Adrenal gland (tissue), 5 donors: ENCODE results near the gene FAXDC2.

ENCODE experiments used
- CTCF ChIP-seq, 6 experiments: fragments of 450-650 bp in 4 of 6; fragments of 200-600 bp in 2 of 6; sonication (generic) in 1 of 6; IDR thresholded peaks; 1 replicate in 5 of 6; 2 replicates in 1 of 6; pipeline versions ENCODE4 v1.5.1 to v1.8.0; 2016 to 2021; ENCODE audit warnings: antibody characterized with exemption in 6 of 6, mild to moderate bottlenecking in 2 of 6, moderate library complexity in 1 of 6
- POLR2A ChIP-seq, 2 donors: fragments of 450-650 bp; IDR thresholded peaks; one replicate each; pipeline ENCODE4 v1.6.1; 2017; ENCODE audit warnings: antibody characterized with exemption in 2 of 2, mild to moderate bottlenecking in 2 of 2, moderate library complexity in 1 of 2
- donor health status: DM: no; HTN: no; CAD: no.

GRCh38 chr5:154863291-154864080 lies 13.1 kb upstream of the FAXDC2 start:
- TF ChIP-seq CTCF (IDR thresholded peaks at IDR 0.05) (no peak), POLR2A (IDR thresholded peaks at IDR 0.05) (no peak)
